Fibroblast of lung (primary cell): ENCODE data around the gene KRAS. TPM values are rescaled to one million over a fixed set of nuclear protein-coding genes. Genes with fewer than 3 reads are reported as not detected.

Experiments
- DNase-seq, 2 donors: peaks; one replicate each; pipeline versions ENCODE4 v3.0.0 to v3.0.0-alpha.2; 2010; ENCODE audit warnings: low read depth in 2 of 2
- H2AFZ ChIP-seq: 2 replicates; pipeline ENCODE4 v1.5.1; 2012; ENCODE audit warnings: low read length, control low read depth, inconsistent platforms
- H3K27ac ChIP-seq: 2 replicates; pipeline ENCODE4 v1.5.1; 2011; ENCODE audit warnings: low read length, control low read depth; ENCODE audit not compliant: insufficient read depth
- H3K27me3 ChIP-seq: 2 replicates; pipeline ENCODE4 v1.5.1; 2011; ENCODE audit warnings: mild to moderate bottlenecking, low read length; ENCODE audit not compliant: control insufficient read depth, insufficient read depth
- H3K36me3 ChIP-seq: 2 replicates; pipeline ENCODE4 v1.5.1; 2011; ENCODE audit warnings: low read length; ENCODE audit not compliant: control insufficient read depth, insufficient read depth
- H3K4me1 ChIP-seq: 2 replicates; pipeline ENCODE4 v1.5.1; 2011; ENCODE audit warnings: low read length; ENCODE audit not compliant: control insufficient read depth, insufficient read depth; ENCODE audit errors: extremely low read depth
- H3K4me2 ChIP-seq: 2 replicates; pipeline ENCODE4 v1.5.1; 2011; ENCODE audit warnings: low read length, control low read depth; ENCODE audit not compliant: insufficient read depth; ENCODE audit errors: extremely low read depth
- H3K4me3 ChIP-seq, 4 experiments: fragments of 200-600 bp in 1 of 4; sonication (generic) in 1 of 4; replicated peaks in 1 of 4; 2 replicates each; pipeline ENCODE4 v1.5.1; 2011 to 2016; ENCODE audit warnings: low read length in 4 of 4, low read depth in 3 of 4, mild to moderate bottlenecking in 3 of 4, control low read depth in 2 of 4, inconsistent platforms in 1 of 4, mixed read lengths in 1 of 4; ENCODE audit not compliant: insufficient read depth in 1 of 4; ENCODE audit errors: control extremely low read depth in 1 of 4
- H3K79me2 ChIP-seq: 2 replicates; pipeline ENCODE4 v1.5.1; 2012; ENCODE audit warnings: mild to moderate bottlenecking, low read length, inconsistent platforms; ENCODE audit not compliant: control insufficient read depth, insufficient read depth
- H3K9ac ChIP-seq: 2 replicates; pipeline ENCODE4 v1.5.1; 2011; ENCODE audit warnings: mild to moderate bottlenecking, low read length, control low read depth; ENCODE audit not compliant: insufficient read depth
- H3K9me3 ChIP-seq: 2 replicates; pipeline ENCODE4 v1.5.1; 2012; ENCODE audit warnings: low read depth, low read length; ENCODE audit not compliant: control insufficient read depth, insufficient read depth
- H4K20me1 ChIP-seq: 2 replicates; pipeline ENCODE4 v1.5.1; 2011; ENCODE audit warnings: low read length; ENCODE audit not compliant: control insufficient read depth, insufficient read depth; ENCODE audit errors: extremely low read depth
- CTCF ChIP-seq, 2 donors: IDR thresholded peaks in 1 of 2; conservative IDR thresholded peaks in 1 of 2; 1 replicate in 1 of 2; 2 replicates in 1 of 2; pipeline ENCODE4 v1.5.1; 2011 to 2012; ENCODE audit warnings: low read length in 2 of 2, control low read depth in 1 of 2, inconsistent platforms in 1 of 2, low read depth in 1 of 2, mild to moderate bottlenecking in 1 of 2
- EZH2 ChIP-seq: IDR thresholded peaks from 2 replicates; pipeline ENCODE4 v1.5.1; 2012; ENCODE audit warnings: low read length, control low read depth, mild to moderate bottlenecking; ENCODE audit errors: missing control alignments
- polyA plus RNA-seq, 2 donors: library from polyadenylated mRNA; depleted of rRNA in 1 of 2; stranded (reverse) in 1 of 2; unstranded in 1 of 2; fragments of >200 nt; gene quantifications; 2 replicates each; pipeline ENCODE4 v1.2.1, GENCODE V29; 2011 to 2012; ENCODE audit warnings: missing spikeins in 1 of 2
- total RNA-seq: library from RNA; depleted of rRNA; stranded (reverse); fragments of >200 nt; gene quantifications from 2 replicates; pipeline ENCODE4 v1.2.1, GENCODE V29; 2014

Gene KRAS
- total and polyA plus RNA-seq, 2 donors (not counting 1 experiment from before 2014, with no cell fraction given) = 15.0 to 31.3 TPM

GRCh38 chr12:25264862-25265261, 14.1 kb upstream of the KRAS start:
- H3K4me2 ChIP-seq = no peak overlapping the region
- H3K79me2 ChIP-seq = no peaks in the 10 kb centered on the region
- no peaks in the 10 kb centered on the region for H3K27me3 ChIP-seq
- H3K4me1 ChIP-seq = no peaks in the 10 kb centered on the region
- TF ChIP-seq CTCF (conservative IDR thresholded peaks at IDR 0.05 in 1 of 2, IDR thresholded peaks at IDR 0.05 in 1 of 2; ENCODE audit: low read depth in 1 of 2, low read length in 2 of 2) (no peak), EZH2 (no peak)
- H4K20me1 ChIP-seq = no peaks in the 10 kb centered on the region
- H3K9ac ChIP-seq = no peak overlapping the region
- no peaks in the 10 kb centered on the region for H3K9me3 ChIP-seq
- no peak overlapping the region for H3K4me3 ChIP-seq
- H3K27ac ChIP-seq = no peak overlapping the region
- DNase-seq = no peak
- no peak overlapping the region for H2AFZ ChIP-seq
- no peaks in the 10 kb centered on the region for H3K36me3 ChIP-seq

- Histone ChIP-seq H2AFZ (no peak overlapping the region), H3K4me1 (no peaks in the 10 kb centered on the region), H3K27me3 (no peaks in the 10 kb centered on the region), H3K4me3 (no peak overlapping the region), H3K9me3 (no peaks in the 10 kb centered on the region), H3K4me2 (no peak overlapping the region), H4K20me1 (no peaks in the 10 kb centered on the region), H3K27ac (no peak overlapping the region), H3K9ac (no peak overlapping the region), H3K36me3 (no peaks in the 10 kb centered on the region), H3K79me2 (no peaks in the 10 kb centered on the region)
- no peak for DNase-seq
- TF ChIP-seq EZH2 = no peak
- no peak for TF ChIP-seq CTCF (conservative IDR thresholded peaks at IDR 0.05 in 1 of 2, IDR thresholded peaks at IDR 0.05 in 1 of 2; ENCODE audit: low read depth in 1 of 2, low read length in 2 of 2)
These were observed 13.4 kb upstream of the KRAS start for GRCh38 chr12:25264114-25264513.

GRCh38 chr12:25263594-25263993, 12.9 kb upstream of the KRAS start:
- Histone ChIP-seq H2AFZ (no peak overlapping the region), H4K20me1 (no peaks in the 10 kb centered on the region), H3K4me3 (no peak overlapping the region)

More at GRCh38 chr12:25263594-25263993, 12.9 kb upstream of the KRAS start:
- Histone ChIP-seq H3K9me3 (no peaks in the 10 kb centered on the region), H3K27ac (no peak overlapping the region), H3K4me2 (no peak overlapping the region), H3K4me1 (no peaks in the 10 kb centered on the region), H3K9ac (no peak overlapping the region), H3K79me2 (no peaks in the 10 kb centered on the region), H3K27me3 (no peaks in the 10 kb centered on the region), H3K36me3 (no peaks in the 10 kb centered on the region)
- TF ChIP-seq EZH2 = no peak
- no peak for TF ChIP-seq CTCF (conservative IDR thresholded peaks at IDR 0.05 in 1 of 2, IDR thresholded peaks at IDR 0.05 in 1 of 2; ENCODE audit: low read depth in 1 of 2, low read length in 2 of 2)
- no peak for DNase-seq
